GM19468 (cell line): ENCODE measurements around the gene SCGB1D2.
"Not testable (repeated sequence)": the region's sequence is repeated elsewhere in the genome, so short reads cannot be mapped to it uniquely, and the experiment has no call there.

Experiments used
- ATAC-seq: cut with Tn5 transposase; IDR thresholded peaks from one replicate; pipeline ENCODE4 v1.9.1; 2021; ENCODE audit warnings: mild to moderate bottlenecking, moderate library complexity, moderate number of reproducible peaks; ENCODE audit not compliant: unreplicated experiment; ENCODE audit errors: extremely low read depth

Gene SCGB1D2

GRCh38 chr11:62242021-62242420 is at the start of gene SCGB1D2:
Gene SCGB1D2, plus strand, starts transcription at chr11:62242239. Its CDS starts 69 bp downstream, at chr11:62242308.
- ATAC-seq: no peak

- ATAC-seq: no peak
Measured at GRCh38 chr11:62193952-62194351, 48.1 kb upstream of the SCGB1D2 start.

- ATAC-seq: not testable (repeated sequence)
Measured at GRCh38 chr11:62195010-62195409, 47.0 kb upstream of the SCGB1D2 start.

- ATAC-seq: no peak
Measured at GRCh38 chr11:62195945-62196344, 46.1 kb upstream of the SCGB1D2 start.

GRCh38 chr11:62197400-62197799 is 44.6 kb upstream of the SCGB1D2 start:
- not testable (repeated sequence) for ATAC-seq

- no peak for ATAC-seq
Measured at GRCh38 chr11:62201376-62201775, 40.7 kb upstream of the SCGB1D2 start.

- no peak for ATAC-seq
Measured at GRCh38 chr11:62202910-62203309, 39.1 kb upstream of the SCGB1D2 start.

GRCh38 chr11:62204430-62204829 is 37.6 kb upstream of the SCGB1D2 start:
- ATAC-seq: no peak

- no peak for ATAC-seq
Measured at GRCh38 chr11:62205441-62205840, 36.6 kb upstream of the SCGB1D2 start.

- not testable (repeated sequence) for ATAC-seq
Measured at GRCh38 chr11:62206276-62207066, 35.6 kb upstream of the SCGB1D2 start.

- no peak for ATAC-seq
Measured at GRCh38 chr11:62208785-62209144, 33.3 kb upstream of the SCGB1D2 start.

- ATAC-seq: no peak
Measured at GRCh38 chr11:62217191-62217748, 24.8 kb upstream of the SCGB1D2 start.

GRCh38 chr11:62221498-62221897 is 20.5 kb upstream of the SCGB1D2 start:
- ATAC-seq: no peak

GRCh38 chr11:62223095-62223494 is 18.9 kb upstream of the SCGB1D2 start:
- ATAC-seq: no peak

- no peak for ATAC-seq
Measured at GRCh38 chr11:62233730-62234129, 8.3 kb upstream of the SCGB1D2 start.

GRCh38 chr11:62236187-62236586 is 5.9 kb upstream of the SCGB1D2 start:
- ATAC-seq: no peak

- ATAC-seq: no peak
Measured at GRCh38 chr11:62237499-62237898, 4.5 kb upstream of the SCGB1D2 start.

GRCh38 chr11:62238151-62238550 is 3.9 kb upstream of the SCGB1D2 start:
- ATAC-seq: no peak

GRCh38 chr11:62241095-62241494 is 944 bp upstream of the SCGB1D2 start:
- no peak for ATAC-seq

GRCh38 chr11:62245271-62245753 is 3.3 kb downstream of the SCGB1D2 start:
- no peak for ATAC-seq

GRCh38 chr11:62251698-62252097 is 9.7 kb downstream of the SCGB1D2 start:
- no peak for ATAC-seq
